Ovary (tissue), 3 donors: ENCODE measurements around the gene KIF1A.

Experiments used
- POLR2A ChIP-seq: fragments of 450-650 bp; IDR thresholded peaks from one replicate; pipeline ENCODE4 v1.6.1; 2017; ENCODE audit warnings: antibody characterized with exemption, mild to moderate bottlenecking, moderate library complexity
- TF ChIP-seq, protein P1 (sequence below), 3 donors: fragments of 450-650 bp in 2 of 3; fragments of 200-600 bp in 1 of 3; IDR thresholded peaks; one replicate each; pipeline versions ENCODE4 v1.5.1 to v1.8.0; 2016 to 2022; ENCODE audit warnings: antibody characterized with exemption in 3 of 3, mild to moderate bottlenecking in 1 of 3
- donor health status: DM: no; HTN: no; CAD: no.

DNA sequence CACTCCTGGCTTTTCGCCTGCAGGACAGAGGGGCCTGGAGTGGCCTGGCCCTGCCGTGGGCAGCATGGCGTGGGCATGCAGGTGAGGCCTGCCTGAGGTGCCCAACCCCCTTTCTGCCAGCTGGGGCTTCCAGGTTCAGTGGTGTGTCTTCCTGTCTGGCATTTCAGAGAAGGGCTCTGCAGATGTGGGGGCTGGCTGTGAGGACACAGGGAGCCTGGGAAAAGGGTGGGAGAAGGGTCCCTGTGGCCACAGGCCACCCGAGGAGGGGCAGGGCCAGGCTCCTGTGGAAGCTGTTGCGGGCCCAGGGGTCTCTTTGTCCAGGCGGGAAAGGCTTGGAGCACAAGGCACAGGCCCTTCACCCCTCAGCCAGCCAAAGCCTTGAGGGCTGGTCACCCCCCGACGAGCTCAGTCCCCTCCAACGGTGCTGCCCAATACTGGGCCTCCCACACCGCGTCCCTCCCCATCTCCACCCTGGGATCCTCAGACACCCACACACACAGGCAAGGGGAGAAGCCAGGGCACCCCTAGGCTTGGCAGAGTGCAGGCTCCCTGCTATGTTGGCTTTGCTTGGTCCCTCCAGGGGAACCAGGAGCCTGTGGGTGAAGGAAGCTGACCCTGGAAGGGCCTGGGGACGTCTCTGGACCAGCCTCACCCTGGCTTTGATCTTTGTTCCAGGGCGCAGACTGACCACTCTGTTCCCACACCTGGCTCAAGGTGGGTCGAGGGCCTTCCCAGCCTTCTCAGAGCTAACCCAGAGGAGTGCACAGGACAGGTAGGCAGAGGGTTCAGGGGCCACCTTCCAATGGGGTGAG lies 132.1 kb downstream of the KIF1A start:
- no peak for TF ChIP-seq POLR2A
- TF ChIP-seq, protein P1, sequence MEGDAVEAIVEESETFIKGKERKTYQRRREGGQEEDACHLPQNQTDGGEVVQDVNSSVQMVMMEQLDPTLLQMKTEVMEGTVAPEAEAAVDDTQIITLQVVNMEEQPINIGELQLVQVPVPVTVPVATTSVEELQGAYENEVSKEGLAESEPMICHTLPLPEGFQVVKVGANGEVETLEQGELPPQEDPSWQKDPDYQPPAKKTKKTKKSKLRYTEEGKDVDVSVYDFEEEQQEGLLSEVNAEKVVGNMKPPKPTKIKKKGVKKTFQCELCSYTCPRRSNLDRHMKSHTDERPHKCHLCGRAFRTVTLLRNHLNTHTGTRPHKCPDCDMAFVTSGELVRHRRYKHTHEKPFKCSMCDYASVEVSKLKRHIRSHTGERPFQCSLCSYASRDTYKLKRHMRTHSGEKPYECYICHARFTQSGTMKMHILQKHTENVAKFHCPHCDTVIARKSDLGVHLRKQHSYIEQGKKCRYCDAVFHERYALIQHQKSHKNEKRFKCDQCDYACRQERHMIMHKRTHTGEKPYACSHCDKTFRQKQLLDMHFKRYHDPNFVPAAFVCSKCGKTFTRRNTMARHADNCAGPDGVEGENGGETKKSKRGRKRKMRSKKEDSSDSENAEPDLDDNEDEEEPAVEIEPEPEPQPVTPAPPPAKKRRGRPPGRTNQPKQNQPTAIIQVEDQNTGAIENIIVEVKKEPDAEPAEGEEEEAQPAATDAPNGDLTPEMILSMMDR (IDR thresholded peaks at IDR 0.05), result no peak
